ENCODE results near the gene FGF12.

FGF12 gene

GRCh38 chr3:192675958-192676649, 51.2 kb downstream of the FGF12 start:
- no peak for DNase-seq

- DNase-seq = no peak
Measured at GRCh38 chr3:192655628-192656027, 71.7 kb downstream of the FGF12 start.

DNA sequence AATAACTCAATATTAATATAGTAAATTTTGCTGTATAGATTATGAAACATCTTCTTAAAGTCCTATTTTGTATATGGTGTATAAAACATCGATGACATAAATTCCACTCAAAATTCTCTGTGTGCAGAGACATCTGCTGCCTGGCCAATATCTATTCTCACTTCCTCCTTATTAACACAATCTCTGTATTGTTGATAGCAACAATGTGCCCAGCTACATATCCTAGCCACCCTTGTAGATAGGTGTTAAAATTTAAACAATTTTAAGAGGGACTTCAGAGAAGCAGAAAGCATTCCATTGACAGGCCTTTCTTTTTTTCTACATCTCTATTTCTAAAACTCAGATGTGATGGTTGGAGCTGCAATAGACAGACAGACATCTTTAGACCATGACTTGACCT, 72.3 kb downstream of the FGF12 start:
- DNase-seq = no peak

GRCh38 chr3:192653862-192654261, 73.5 kb downstream of the FGF12 start:
- no peak for DNase-seq

DNA sequence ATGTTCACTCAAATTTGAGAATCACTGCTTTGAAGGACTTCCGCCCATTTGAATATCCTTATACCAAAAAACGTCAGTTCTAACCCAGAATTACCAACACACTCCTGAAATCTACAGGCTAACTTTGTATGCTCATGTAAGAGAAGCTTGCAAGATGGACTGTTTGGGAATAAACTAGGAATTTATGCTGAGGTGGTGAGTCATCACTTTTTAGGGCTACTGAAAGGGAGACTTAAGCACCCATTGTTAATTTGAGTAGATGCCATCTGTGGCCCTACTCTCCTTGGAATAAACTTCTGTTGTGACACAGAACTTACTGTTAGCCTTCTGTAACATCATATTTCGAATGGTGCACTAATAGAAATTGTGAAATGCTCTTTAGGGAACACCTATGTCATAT, 74.6 kb downstream of the FGF12 start:
- DNase-seq = no peak

GRCh38 chr3:192651836-192652512, 75.4 kb downstream of the FGF12 start:
- no peak for DNase-seq

GRCh38 chr3:192645437-192645836, 81.9 kb downstream of the FGF12 start:
- no peak for DNase-seq

DNA sequence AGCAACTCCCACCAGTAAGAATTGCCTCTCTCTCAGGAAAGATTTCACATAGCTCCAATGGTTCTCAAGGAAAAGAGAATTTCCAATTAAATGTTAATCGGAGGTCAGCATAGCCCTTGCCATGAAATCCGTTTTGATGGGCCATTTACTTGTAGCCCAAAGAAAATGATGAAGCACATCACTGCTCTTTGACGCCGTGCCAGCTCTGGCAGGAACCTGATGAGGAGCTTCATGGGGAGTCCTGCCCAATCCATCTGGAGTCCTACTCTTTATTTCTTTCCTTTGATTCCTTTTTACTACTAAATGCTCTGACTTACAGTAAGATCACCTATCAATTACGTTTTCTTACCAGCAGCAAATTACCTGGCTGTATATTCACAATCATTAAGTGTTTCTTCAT, 84.7 kb downstream of the FGF12 start:
- no peak for DNase-seq

- DNase-seq = no peak
Measured at GRCh38 chr3:192641919-192642318, 85.4 kb downstream of the FGF12 start.

GRCh38 chr3:192639987-192640386, 87.4 kb downstream of the FGF12 start:
- DNase-seq = no peak

- DNase-seq = no peak
Measured at GRCh38 chr3:192637803-192638202, 89.5 kb downstream of the FGF12 start.

DNA sequence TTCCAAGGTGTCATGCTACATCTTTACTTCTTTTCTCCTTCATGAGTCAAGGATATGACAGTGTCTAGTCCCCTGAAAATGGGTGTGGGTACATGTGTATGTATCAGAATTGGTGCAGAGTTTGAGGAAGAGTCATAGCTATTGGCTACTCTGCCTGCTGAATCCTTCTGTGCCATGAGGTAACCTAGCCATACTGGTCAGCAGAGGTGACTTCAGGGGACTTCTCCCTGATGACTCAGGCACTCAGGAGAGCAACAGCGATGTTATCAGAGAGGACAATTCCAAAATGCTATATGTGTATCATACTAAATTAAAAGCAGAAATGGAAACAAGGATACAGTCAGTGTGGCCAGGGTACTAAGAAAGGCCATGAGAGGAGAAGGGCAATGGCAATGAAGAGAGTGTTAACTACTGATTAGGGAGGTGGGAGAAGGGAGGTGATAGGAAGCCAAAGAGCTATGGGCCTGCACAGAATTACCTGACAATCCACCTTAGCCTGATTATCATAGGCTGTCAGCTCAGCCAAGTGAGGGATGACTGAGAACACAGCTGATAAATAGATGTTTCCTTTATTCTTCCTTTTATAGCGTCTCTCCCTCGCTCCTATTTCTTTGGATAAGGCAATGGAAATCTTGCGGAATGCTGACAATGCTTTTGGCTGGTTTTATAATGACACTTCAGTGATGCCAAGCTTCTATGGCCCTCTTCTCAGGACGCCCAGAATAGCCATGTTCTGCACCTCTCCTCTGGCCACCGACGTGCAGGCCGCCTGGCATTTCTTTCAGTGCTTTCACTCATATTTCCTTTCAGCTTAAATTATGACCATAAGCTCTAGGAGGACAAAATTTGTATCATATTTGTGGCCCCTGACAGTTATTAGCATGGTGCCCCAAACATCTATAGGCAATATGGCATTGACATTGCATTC, 90.6 kb downstream of the FGF12 start:
- DNase-seq = no peak

GRCh38 chr3:192629429-192629828, 97.9 kb downstream of the FGF12 start:
- no peak for DNase-seq

DNA sequence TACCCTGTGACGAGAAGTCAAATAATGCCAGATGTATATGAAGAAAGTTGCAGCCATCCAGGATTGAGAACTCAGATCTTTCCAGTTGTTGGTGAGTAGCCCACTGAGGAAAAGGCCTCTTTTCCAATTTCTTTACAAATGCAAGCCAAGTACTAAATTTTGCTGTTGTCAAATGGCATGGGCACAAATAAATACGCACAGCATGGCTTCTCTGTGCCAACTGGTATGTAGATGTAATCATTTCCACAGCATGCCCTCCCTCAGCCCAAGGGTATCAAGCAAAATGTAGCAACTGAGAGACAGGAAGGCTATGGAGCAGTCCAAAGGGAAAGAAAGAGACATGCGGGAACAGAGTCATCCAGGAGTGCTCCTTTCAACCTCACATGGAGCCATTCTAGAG, 105.4 kb downstream of the FGF12 start:
- DNase-seq = no peak

GRCh38 chr3:192620275-192620674, 107.1 kb downstream of the FGF12 start:
- no peak for DNase-seq

DNA sequence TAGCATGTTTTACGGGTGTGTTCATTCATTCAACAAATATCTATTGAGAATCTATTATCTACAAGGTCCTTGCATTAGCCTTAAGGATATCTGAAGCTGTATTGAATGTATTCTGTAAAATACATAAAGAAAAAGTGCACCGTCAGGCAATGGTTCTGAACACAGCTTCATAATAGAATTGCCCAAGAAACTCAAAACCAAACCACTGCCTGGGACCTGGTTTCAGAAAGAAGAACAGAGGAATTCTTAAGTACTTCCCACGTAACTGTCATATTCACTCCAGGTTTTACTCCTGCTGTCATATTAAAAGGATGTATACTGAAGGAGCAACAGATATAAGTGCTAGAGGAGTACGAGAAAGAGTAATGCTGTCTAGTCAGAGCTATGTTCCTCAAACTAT, 115.9 kb downstream of the FGF12 start:
- no peak for DNase-seq

DNA sequence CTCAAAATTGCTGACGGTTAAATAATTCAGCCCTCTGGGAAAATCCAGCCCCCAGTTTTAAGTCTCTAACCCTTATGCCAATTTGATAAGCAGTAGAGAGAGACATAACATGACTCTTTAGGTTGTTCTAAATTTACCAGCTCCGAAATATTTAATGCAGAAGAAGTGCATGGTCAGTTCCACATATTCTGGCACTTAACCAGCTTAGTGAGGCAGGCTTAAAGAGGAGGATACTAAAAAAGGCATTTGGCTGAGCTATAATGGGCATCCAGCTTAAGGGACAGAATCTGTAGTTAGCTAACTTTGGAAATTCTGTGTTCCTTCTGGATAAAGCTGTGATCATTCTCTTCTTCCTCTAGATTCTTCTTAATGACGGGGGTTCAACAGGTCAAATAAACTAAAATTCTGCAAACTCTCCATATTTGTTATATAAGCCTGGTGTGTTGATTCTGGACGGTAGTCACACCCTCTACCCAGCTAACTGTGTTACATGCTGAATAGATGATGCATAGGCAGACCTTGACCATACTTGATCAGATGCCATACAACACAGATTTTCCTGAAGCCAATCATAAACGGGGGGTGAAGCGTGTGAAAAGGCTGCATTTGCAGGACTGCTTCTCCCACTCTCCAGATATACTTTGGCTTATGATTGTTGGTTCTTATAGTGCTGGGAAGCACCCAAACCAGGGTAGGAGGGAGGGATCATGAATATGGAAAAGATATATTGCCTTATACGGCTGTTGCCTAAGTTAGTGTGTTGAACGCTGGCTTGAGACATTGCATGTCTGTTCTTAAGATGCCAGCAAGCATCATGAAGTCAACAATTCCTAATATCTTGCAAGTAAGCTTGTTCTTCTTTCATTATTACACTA, 118.4 kb downstream of the FGF12 start:
- no peak for DNase-seq

DNA sequence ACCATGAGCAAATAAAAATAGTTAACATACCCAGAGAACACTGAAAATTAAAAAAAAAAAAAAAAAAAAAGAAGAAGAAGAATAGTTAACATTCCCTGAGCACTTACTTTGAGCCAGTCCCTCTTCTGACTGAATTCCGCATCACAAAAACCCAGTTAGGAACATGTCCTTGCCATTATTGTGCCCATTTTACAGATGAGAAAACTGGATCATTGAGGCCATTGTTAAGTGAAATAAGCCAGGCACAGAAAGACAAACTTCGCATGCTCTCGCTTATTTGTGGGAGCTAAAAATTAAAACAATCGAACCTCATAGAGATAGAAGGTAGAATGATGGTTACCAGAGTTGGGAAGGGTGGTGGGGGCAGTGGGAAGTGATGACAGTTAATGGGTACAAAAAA, 119.5 kb downstream of the FGF12 start:
- no peak for DNase-seq

DNA sequence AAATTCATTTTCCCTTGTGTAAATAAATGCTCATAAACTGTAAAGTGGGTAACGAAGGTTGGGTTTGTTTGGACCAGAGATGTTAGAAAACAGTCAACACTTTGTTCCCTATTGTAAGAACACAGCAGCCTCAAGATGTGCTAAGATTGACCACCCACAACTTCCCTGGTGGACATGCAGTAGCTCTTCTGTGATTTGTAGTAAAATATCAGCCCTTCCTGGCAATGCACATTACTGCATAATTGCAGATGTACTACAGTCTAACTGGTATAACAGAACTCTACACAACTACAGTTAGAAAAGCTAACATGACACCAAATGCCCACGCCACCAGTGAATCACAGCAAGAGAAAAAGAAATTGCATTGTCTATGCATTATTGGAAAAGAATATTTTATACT, 129.4 kb downstream of the FGF12 start:
- DNase-seq = no peak

DNA sequence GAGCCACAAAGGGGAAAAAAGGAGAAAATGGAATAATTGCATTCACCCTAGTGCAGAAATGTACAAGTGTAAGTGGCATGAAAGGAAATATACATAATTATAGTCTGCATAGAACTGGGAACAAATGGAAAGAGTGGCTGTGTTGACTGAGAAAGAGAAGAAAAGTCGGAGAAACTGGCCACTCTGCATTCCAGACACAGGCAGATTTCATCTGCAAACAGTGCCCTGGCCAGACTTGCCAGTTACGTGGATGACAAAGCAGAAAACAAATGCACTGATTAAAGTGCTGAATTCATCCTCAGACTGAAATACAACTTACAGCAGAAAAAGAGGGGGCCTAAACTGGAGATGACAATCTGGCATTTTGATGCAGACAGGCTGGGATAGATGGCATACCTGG, 129.8 kb downstream of the FGF12 start:
- DNase-seq = no peak

GRCh38 chr3:192578729-192579128, 148.6 kb downstream of the FGF12 start:
- no peak for DNase-seq

GRCh38 chr3:192577811-192578210, 149.5 kb downstream of the FGF12 start:
- no peak for DNase-seq

GRCh38 chr3:192577271-192577670, 150.1 kb downstream of the FGF12 start:
- no peak for DNase-seq

All from GOT3 (cell line).